ENCODE results near the gene PLA2G4A.

PLA2G4A gene

GRCh38 chr1:186997877-186998276 lies 169.1 kb downstream of the PLA2G4A start:
- TF ChIP-seq CTCF (IDR thresholded peaks at IDR 0.05; ENCODE audit: low read depth, low read length) = no peak
- H3K4me3 ChIP-seq (ENCODE audit: low read depth, low read length) = no peak overlapping the region

DNA sequence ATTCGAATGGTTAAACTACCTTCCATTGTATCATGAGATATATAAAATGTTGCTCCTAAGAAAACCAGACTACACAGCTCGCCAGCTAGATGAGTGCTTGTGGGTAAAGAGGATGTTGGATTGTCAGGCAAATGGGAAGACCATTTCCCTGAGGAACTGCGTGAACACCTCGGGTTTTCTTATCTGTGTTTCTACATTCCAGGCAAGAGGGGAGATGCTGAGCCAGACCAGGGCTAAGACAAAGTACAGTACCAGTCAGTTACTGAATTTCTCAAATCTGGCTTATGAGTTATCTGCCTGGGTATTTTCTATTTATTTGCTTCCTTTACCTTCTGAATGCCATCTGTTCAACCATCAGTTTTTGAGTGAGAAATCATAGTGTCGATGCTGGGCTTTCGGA lies 170.8 kb downstream of the PLA2G4A start:
- no peak for TF ChIP-seq CTCF (IDR thresholded peaks at IDR 0.05; ENCODE audit: low read depth, low read length)
- H3K4me3 ChIP-seq (ENCODE audit: low read depth, low read length) = no peak overlapping the region

DNA sequence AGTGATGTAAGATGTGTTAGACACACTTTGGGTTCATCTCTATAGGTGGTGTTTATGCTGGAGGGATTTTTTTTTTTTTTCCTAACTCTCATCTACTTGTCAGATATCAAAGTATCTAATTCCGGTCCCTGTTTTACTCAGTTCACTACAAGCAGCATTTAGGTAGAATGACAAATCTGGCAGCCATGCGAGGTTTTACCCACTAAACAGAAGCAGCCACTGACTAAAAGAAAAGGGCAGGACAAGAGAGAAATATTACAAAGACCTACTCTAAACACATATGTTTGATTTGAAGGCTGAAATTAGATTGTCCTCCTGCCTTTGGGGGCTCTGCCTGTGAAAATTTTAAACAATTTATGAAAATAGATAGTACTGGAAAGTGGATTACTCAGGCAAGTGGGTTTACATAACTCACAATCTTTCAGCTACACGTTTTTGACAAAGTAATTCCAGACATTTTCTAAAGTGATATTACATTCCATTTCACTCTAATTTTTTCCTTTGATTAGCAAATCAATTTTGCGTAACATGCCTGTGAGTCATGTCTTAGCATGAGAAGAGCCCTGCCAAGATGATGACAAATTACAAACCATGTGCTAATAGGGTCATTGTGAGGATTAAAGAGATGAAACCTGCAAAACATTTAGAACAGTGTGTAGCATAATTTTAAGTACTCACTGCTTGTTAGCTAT lies 172.6 kb downstream of the PLA2G4A start:
- no peak overlapping the region for H3K4me3 ChIP-seq (ENCODE audit: low read depth, low read length)
- TF ChIP-seq CTCF (IDR thresholded peaks at IDR 0.05; ENCODE audit: low read depth, low read length) = no peak

DNA sequence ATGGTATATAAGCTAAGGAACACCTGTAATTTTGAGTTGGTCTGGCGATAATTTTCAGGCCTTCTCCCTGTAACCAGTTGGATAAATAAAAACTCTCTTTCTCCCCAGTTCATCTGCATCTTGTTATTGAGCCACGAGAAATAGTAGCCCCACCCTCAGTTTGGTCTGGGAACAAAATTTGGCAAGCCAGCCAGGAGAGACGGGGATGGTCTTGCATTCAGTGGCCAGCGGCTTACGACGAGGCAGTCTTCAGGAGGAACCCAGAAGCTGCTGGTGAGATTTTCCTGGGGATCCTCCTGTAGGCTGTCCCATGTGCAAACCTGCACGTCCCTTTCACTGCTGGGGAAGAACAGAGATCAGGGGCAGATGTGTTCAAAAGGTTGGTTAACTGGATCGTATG lies 174.6 kb downstream of the PLA2G4A start:
- no peak overlapping the region for H3K4me3 ChIP-seq (ENCODE audit: low read depth, low read length)
- TF ChIP-seq CTCF (IDR thresholded peaks at IDR 0.05; ENCODE audit: low read depth, low read length) = no peak

GRCh38 chr1:187006896-187007295 lies 178.1 kb downstream of the PLA2G4A start:
- H3K4me3 ChIP-seq (ENCODE audit: low read depth, low read length) = no peak overlapping the region
- no peak for TF ChIP-seq CTCF (IDR thresholded peaks at IDR 0.05; ENCODE audit: low read depth, low read length)

- H3K4me3 ChIP-seq (ENCODE audit: low read depth, low read length) = no peak overlapping the region
These were observed 180.6 kb downstream of the PLA2G4A start for GRCh38 chr1:187009320-187009719.

More at GRCh38 chr1:187009320-187009719, 180.6 kb downstream of the PLA2G4A start:
- no peak for TF ChIP-seq CTCF (IDR thresholded peaks at IDR 0.05; ENCODE audit: low read depth, low read length)

Measured in WI38 (cell line).